Stomach (tissue), 9 donors: Measurements from ENCODE around the gene SLC18A3. TPM values are rescaled to one million over a fixed set of nuclear protein-coding genes. Genes with fewer than 3 reads are reported as not detected.

ENCODE experiments used
- DNase-seq, 2 donors: peaks; one replicate each; pipeline versions ENCODE4 v3.0.0 to v3.0.0-alpha.2; 2013 to 2019
- H3K27ac ChIP-seq, 5 donors: fragments of 200-600 bp in 4 of 5; sonication (generic) in 4 of 5; one replicate each; pipeline ENCODE4 v1.5.1; 2013 to 2019; ENCODE audit warnings: mild to moderate bottlenecking in 1 of 5, moderate library complexity in 1 of 5
- H3K27me3 ChIP-seq, 3 donors: fragments of 200-600 bp; sonication (generic); one replicate each; pipeline ENCODE4 v1.5.1; 2017 to 2019; ENCODE audit warnings: mixed run types in 1 of 3
- H3K36me3 ChIP-seq, 4 donors: fragments of 200-600 bp; sonication (generic); 1 replicate in 3 of 4; 2 replicates in 1 of 4; pipeline ENCODE4 v1.5.1; 2016 to 2019
- H3K4me1 ChIP-seq, 4 donors: fragments of 200-600 bp; sonication (generic); one replicate each; pipeline ENCODE4 v1.5.1; 2016 to 2019
- H3K4me3 ChIP-seq, 4 donors: fragments of 200-600 bp; sonication (generic) in 3 of 4; one replicate each; pipeline ENCODE4 v1.5.1; 2016 to 2019; ENCODE audit warnings: mild to moderate bottlenecking in 1 of 4
- H3K9me3 ChIP-seq, 4 donors: fragments of 200-600 bp; sonication (generic); one replicate each; pipeline ENCODE4 v1.5.1; 2016 to 2019
- CTCF ChIP-seq, 7 experiments: fragments of 450-650 bp in 4 of 7; fragments of 200-600 bp in 3 of 7; sonication (generic) in 3 of 7; IDR thresholded peaks; one replicate each; pipeline ENCODE4 v1.5.1; 2016 to 2019; ENCODE audit warnings: antibody characterized with exemption in 7 of 7, control low read depth in 2 of 7, mild to moderate bottlenecking in 1 of 7
- EP300 ChIP-seq: sonication (generic); formaldehyde crosslinking; IDR thresholded peaks from one replicate; pipeline ENCODE4 v1.6.1; 2017; ENCODE audit warnings: antibody characterized with exemption
- POLR2A ChIP-seq, 4 donors: fragments of 450-650 bp; IDR thresholded peaks; one replicate each; pipeline ENCODE4 v1.6.1; 2016; ENCODE audit warnings: antibody characterized with exemption in 4 of 4, control low read depth in 2 of 4, mild to moderate bottlenecking in 1 of 4, moderate library complexity in 1 of 4
- POLR2AphosphoS5 ChIP-seq, 3 donors: sonication (generic); formaldehyde crosslinking; IDR thresholded peaks; one replicate each; pipeline ENCODE4 v1.6.1; 2016; ENCODE audit warnings: antibody characterized with exemption in 3 of 3
- WGBS, 5 donors: extraction: QIAGEN DNeasy Blood & Tissue Kit in 3 of 5; methylation state at CpG; one replicate each; pipeline versions ENCODE4 v1.1.5 to v1.1.7; 2013 to 2018; 5-methylcytosine and 5-hydroxymethylcytosine counted together
- intact Hi-C: fragments of 100-400 bp; cut with DNase I; formaldehyde crosslinking; loops from one replicate; pipeline ENCODE4 v1.15.1; 2023; ENCODE audit warnings: low total_unique reads
- polyA plus RNA-seq, 3 donors: library from polyadenylated mRNA; stranded (reverse); fragments of 200-250 nt; gene quantifications; one replicate each; pipeline ENCODE4 v1.2.3, GENCODE V29; 2013
- total RNA-seq, 5 donors: library from RNA; depleted of rRNA; stranded (reverse); fragments of >200 nt; gene quantifications; one replicate each; pipeline versions ENCODE4 v1.1.0 to v1.2.3, GENCODE V29; 2014 to 2016
- donor health status: healthy with polysubstance abuse.
- donor health status: Bipolar disorder and iron deficiency.
- donor health status: healthy.

The SLC18A3 gene
- total and polyA plus RNA-seq, 8 donors = 0.20 to 0.73 TPM; not detected in 6

- no peaks in the 10 kb centered on the region for H3K9me3 ChIP-seq
- H3K27ac ChIP-seq = no peak overlapping the region
- intact Hi-C loops = no loop called here
- DNase-seq = no peak
- no peaks in the 10 kb centered on the region for H3K4me1 ChIP-seq
- WGBS, 5 donors = 80 to 93% (median 87%) methylated on average over 6 of the region's 6 CpGs
- H3K27me3 ChIP-seq = peaks cover 0 to 51% (median 0%) of the 10 kb centered on the region in 3 donors
- H3K36me3 ChIP-seq = no peaks in the 10 kb centered on the region
- TF ChIP-seq CTCF (IDR thresholded peaks at IDR 0.05) (no peak), POLR2AphosphoS5 (IDR thresholded peaks at IDR 0.05) (no peak), POLR2A (IDR thresholded peaks at IDR 0.05) (no peak), EP300 (no peak)
- H3K4me3 ChIP-seq = no peak overlapping the region
Measured at GRCh38 chr10:49593564-49593875, 16.6 kb upstream of the SLC18A3 start.

GRCh38 chr10:49593998-49594397, 16.1 kb upstream of the SLC18A3 start:
- intact Hi-C loops = no loop called here
- Histone ChIP-seq H3K27ac (no peak overlapping the region), H3K4me1 (no peaks in the 10 kb centered on the region), H3K4me3 (no peak overlapping the region), H3K9me3 (no peaks in the 10 kb centered on the region), H3K36me3 (no peaks in the 10 kb centered on the region), H3K27me3 (peaks cover 0 to 54% (median 0%) of the 10 kb centered on the region in 3 donors)
- WGBS, 5 donors = 55 to 70% (median 65%) methylated on average over 4 of the region's 4 CpGs
- TF ChIP-seq POLR2A (IDR thresholded peaks at IDR 0.05) (no peak), EP300 (no peak), CTCF (IDR thresholded peaks at IDR 0.05) (no peak), POLR2AphosphoS5 (IDR thresholded peaks at IDR 0.05) (no peak)
- no peak for DNase-seq

- Histone ChIP-seq H3K27ac (no peak overlapping the region), H3K36me3 (no peaks in the 10 kb centered on the region), H3K4me1 (no peaks in the 10 kb centered on the region), H3K27me3 (peaks cover 0 to 55% (median 0%) of the 10 kb centered on the region in 3 donors), H3K9me3 (no peaks in the 10 kb centered on the region), H3K4me3 (no peak overlapping the region)
- WGBS, 5 donors = 0 to 2% (median 2%) methylated on average over 6 of the region's 6 CpGs
- intact Hi-C loops = no loop called here
- TF ChIP-seq EP300 (no peak), CTCF (IDR thresholded peaks at IDR 0.05) (peak in 5 of 7 experiments; percentile 37 to 61 (median 49))
- DNase-seq = peak; percentile 42 to 76
Measured at GRCh38 chr10:49594594-49594993, 15.5 kb upstream of the SLC18A3 start.

GRCh38 chr10:49595003-49595712, 15.0 kb upstream of the SLC18A3 start:
- H3K27ac ChIP-seq = no peak overlapping the region

More at GRCh38 chr10:49595003-49595712, 15.0 kb upstream of the SLC18A3 start:
- Histone ChIP-seq H3K27me3 (peaks cover 0 to 61% (median 0%) of the 10 kb centered on the region in 3 donors), H3K36me3 (no peaks in the 10 kb centered on the region), H3K9me3 (no peaks in the 10 kb centered on the region), H3K4me1 (no peaks in the 10 kb centered on the region), H3K4me3 (no peak overlapping the region)
- intact Hi-C loops = no loop called here
- TF ChIP-seq POLR2A (IDR thresholded peaks at IDR 0.05) = no peak
- TF ChIP-seq EP300 = no peak
- no peak for TF ChIP-seq POLR2AphosphoS5 (IDR thresholded peaks at IDR 0.05)
- TF ChIP-seq CTCF (IDR thresholded peaks at IDR 0.05) = no peak
- no peak for DNase-seq
- WGBS, 5 donors = 52 to 68% (median 54%) methylated on average over 10 of the region's 10 CpGs
